PFSK-1 (cell line): ENCODE data around the gene ABCF2.

Experiments
- REST ChIP-seq, 2 experiments: IDR thresholded peaks; 2 replicates each; pipeline versions ENCODE4 v1.6.1 to v1.8.0; 2011 to 2012; ENCODE audit warnings: low read depth in 2 of 2, low read length in 2 of 2, control low read depth in 1 of 2, inconsistent platforms in 1 of 2, mild to moderate bottlenecking in 1 of 2, moderate library complexity in 1 of 2; ENCODE audit not compliant: insufficient read depth in 1 of 2
- TAF1 ChIP-seq: IDR thresholded peaks from 2 replicates; pipeline ENCODE4 v1.6.1; 2012; ENCODE audit warnings: low read length, control low read depth, borderline replicate concordance; ENCODE audit not compliant: insufficient read depth

GRCh38 chr7:151261529-151261928 is 34.5 kb upstream of the ABCF2 start:
- no peak for TF ChIP-seq REST (IDR thresholded peaks at IDR 0.05; ENCODE audit: insufficient read depth in 1 of 2, low read depth in 2 of 2, low read length in 2 of 2)
- no peak for TF ChIP-seq TAF1
